MCF 10A (cell line): Measurements from ENCODE around the gene LDLRAD4. TPM values are rescaled to one million over a fixed set of nuclear protein-coding genes. Genes with fewer than 3 reads are reported as not detected.

Experiments
- BruUV-seq: library from RNA; stranded (reverse); fragments of 400-500 nt; replicated peaks from 2 replicates; lab custom pipeline; 2021; lab: Mats Ljungman, UMichigan
- CTCF ChIA-PET: fragments of 300-600 bp; sonication (Branson Sonifier 250); formaldehyde crosslinking; extraction: SDS; loops from one replicate; lab custom pipeline; 2021; ENCODE audit warnings: antibody characterized with exemption, inconsistent platforms; lab: Yijun Ruan, JAX
- POLR2A ChIA-PET: fragments of 300-600, 350-650 bp; sonication (Branson Sonifier 250); formaldehyde crosslinking; extraction: SDS; loops from one replicate; lab custom pipeline; 2020; ENCODE audit warnings: antibody characterized with exemption, inconsistent platforms; lab: Yijun Ruan, JAX
- DNase-seq: peaks from one replicate; pipeline ENCODE4 v3.0.0-alpha.2; 2018; ENCODE audit not compliant: unreplicated experiment
- H3K27ac Mint-ChIP-seq: one replicate; pipeline ENCODE4 v1.8.0; 2022; ENCODE audit warnings: mild to moderate bottlenecking, low read depth, mixed read lengths; ENCODE audit not compliant: unreplicated experiment
- H3K27me3 Mint-ChIP-seq: one replicate; pipeline ENCODE4 v1.8.0; 2022; ENCODE audit warnings: mixed read lengths; ENCODE audit not compliant: insufficient read depth, unreplicated experiment
- H3K36me3 Mint-ChIP-seq: one replicate; pipeline ENCODE4 v1.8.0; 2022; ENCODE audit warnings: mild to moderate bottlenecking, moderate library complexity, mixed read lengths; ENCODE audit not compliant: insufficient read depth, unreplicated experiment
- H3K4me1 Mint-ChIP-seq: one replicate; pipeline ENCODE4 v1.8.0; 2022; ENCODE audit warnings: mixed read lengths; ENCODE audit not compliant: insufficient read depth, unreplicated experiment
- H3K4me3 Mint-ChIP-seq: one replicate; pipeline ENCODE4 v1.8.0; 2022; ENCODE audit warnings: mild to moderate bottlenecking, moderate library complexity, mixed read lengths; ENCODE audit not compliant: unreplicated experiment
- H3K9me3 Mint-ChIP-seq: one replicate; pipeline ENCODE4 v1.8.0; 2022; ENCODE audit warnings: mixed read lengths; ENCODE audit not compliant: unreplicated experiment
- intact Hi-C: fragments of 100-400 bp; cut with micrococcal nuclease; formaldehyde crosslinking; loops from 2 replicates; pipeline ENCODE4 v1.14.1; 2022
- total RNA-seq: library from RNA; stranded (reverse); gene quantifications from 2 replicates; pipeline ENCODE4 v1.2.3, GENCODE V29; 2022
- TF ChIP-seq, protein P1 (sequence below): fragments of 200-600 bp; IDR thresholded peaks from one replicate; pipeline ENCODE4 v1.8.0; 2022; ENCODE audit warnings: antibody characterized with exemption, mild to moderate bottlenecking; ENCODE audit not compliant: unreplicated experiment

Gene LDLRAD4
- total RNA-seq, 1 experiment from 2014 or later: not detected

DNA sequence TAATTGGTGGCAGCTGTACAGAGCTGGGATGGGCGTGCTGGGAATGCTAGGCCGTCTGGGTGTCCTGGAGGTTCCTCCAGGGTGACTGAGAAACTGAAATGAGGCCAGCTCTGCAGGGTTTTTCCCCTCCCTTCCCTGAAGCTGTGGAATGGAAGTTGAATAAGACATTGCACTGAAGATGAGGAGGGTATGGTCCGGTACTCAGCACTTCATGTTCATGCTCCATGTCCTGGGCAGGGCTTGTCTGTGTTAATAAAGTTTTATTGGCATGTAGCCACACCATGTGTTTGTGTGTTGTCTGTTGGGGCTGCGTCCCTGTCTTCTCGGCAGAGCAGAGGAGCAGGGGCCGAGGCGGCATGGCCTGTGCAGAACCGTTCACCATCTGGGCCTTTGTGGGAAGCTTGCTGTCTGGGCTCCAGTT, 154.0 kb downstream of the LDLRAD4 start:
- H3K9me3 Mint-ChIP-seq: peaks cover 7% of the 10 kb centered on the region
- no TSS peak for BruUV-seq
- POLR2A ChIA-PET: no interaction called here
- CTCF ChIA-PET: no interaction called here
- H3K4me1 Mint-ChIP-seq: peaks cover 6% of the 10 kb centered on the region
- no peak overlapping the region for H3K4me3 Mint-ChIP-seq
- H3K27ac Mint-ChIP-seq: no peak overlapping the region
- H3K27me3 Mint-ChIP-seq: no peaks in the 10 kb centered on the region
- TF ChIP-seq, protein P1, sequence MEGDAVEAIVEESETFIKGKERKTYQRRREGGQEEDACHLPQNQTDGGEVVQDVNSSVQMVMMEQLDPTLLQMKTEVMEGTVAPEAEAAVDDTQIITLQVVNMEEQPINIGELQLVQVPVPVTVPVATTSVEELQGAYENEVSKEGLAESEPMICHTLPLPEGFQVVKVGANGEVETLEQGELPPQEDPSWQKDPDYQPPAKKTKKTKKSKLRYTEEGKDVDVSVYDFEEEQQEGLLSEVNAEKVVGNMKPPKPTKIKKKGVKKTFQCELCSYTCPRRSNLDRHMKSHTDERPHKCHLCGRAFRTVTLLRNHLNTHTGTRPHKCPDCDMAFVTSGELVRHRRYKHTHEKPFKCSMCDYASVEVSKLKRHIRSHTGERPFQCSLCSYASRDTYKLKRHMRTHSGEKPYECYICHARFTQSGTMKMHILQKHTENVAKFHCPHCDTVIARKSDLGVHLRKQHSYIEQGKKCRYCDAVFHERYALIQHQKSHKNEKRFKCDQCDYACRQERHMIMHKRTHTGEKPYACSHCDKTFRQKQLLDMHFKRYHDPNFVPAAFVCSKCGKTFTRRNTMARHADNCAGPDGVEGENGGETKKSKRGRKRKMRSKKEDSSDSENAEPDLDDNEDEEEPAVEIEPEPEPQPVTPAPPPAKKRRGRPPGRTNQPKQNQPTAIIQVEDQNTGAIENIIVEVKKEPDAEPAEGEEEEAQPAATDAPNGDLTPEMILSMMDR: no peak
- DNase-seq: no peak
- H3K36me3 Mint-ChIP-seq: no peaks in the 10 kb centered on the region
- intact Hi-C loops: no loop called here

DNA sequence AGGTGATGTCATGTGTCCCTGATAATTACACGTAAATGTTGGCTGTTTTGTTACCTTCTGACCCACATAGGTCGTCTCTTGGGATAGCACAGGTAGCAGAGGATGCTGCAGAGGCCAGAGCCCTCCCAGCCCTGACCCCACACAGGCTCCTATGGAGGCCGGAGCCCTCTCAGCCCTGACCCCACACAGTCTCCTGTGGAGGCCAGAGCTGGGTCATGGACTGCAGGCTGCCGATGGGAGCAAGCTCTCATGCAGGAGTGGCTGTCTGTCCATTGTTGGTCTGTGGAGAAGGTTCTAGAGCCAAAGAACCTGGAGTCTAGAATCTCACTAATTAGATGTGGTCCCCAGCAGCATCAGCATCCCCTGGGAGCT, 155.5 kb downstream of the LDLRAD4 start:
- TF ChIP-seq, protein P1: no peak
- H3K4me3 Mint-ChIP-seq: no peak overlapping the region
- intact Hi-C loops: no loop called here
- no peak for DNase-seq
- ChIA-PET CTCF (interaction anchor here (0.5 kb wide), 1 partner anchor 77 kb away, joined by 6 read pairs; no protein-coding TSS in a partner anchor), POLR2A (no interaction called here)
- H3K36me3 Mint-ChIP-seq: no peaks in the 10 kb centered on the region
- H3K27me3 Mint-ChIP-seq: no peaks in the 10 kb centered on the region
- H3K4me1 Mint-ChIP-seq: peaks cover 6% of the 10 kb centered on the region
- no TSS peak for BruUV-seq
- H3K27ac Mint-ChIP-seq: no peak overlapping the region
- no peaks in the 10 kb centered on the region for H3K9me3 Mint-ChIP-seq

DNA sequence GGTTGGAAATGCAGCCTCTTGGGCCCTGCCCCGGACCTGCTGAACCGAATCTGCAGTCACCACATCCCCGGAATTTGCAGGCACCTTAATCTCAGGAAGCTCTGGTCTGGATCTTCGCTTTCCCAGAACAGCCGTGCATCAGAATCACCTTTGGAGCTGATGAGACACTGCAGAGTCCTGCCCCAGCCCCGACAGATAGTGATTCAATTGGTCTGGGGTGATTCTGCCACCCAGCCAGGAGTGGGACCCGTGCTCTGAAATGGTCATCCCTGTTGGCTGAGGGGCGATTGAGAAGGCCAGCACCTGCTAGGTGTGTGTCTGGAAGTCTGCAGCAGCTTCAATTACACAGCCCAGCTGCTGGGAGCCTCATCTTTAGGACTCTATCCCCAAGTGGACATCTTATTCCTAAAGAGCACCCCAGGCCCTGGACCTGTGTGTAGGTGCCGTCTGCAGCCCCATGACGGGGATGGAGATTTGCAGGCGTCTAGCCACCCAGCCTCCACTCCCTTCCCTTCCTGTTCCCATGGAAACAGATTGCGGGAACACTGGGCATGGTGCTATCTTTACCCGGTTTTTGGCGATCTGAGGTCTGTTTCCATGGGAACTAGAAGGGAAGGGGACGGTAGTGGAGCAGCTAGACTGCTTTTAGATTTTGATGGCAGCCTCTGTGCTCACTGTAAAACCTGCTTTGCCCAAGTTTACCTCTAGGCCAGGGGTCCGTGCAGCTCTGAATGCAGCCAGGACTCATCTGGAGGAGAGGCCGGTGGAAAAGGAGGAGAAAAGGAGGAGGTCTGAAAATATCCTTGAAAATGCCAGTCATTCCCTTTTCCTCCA, 156.1 kb downstream of the LDLRAD4 start:
- intact Hi-C loops: no loop called here
- BruUV-seq: no TSS peak
- Mint-ChIP-seq H3K4me3 (no peak overlapping the region), H3K27ac (peak overlapping the region; percentile 5), H3K36me3 (no peaks in the 10 kb centered on the region), H3K27me3 (no peaks in the 10 kb centered on the region), H3K4me1 (peaks cover 6% of the 10 kb centered on the region), H3K9me3 (no peaks in the 10 kb centered on the region)
- POLR2A ChIA-PET: no interaction called here
- no peak for DNase-seq
- CTCF ChIA-PET: no interaction called here
- TF ChIP-seq, protein P1: no peak

DNA sequence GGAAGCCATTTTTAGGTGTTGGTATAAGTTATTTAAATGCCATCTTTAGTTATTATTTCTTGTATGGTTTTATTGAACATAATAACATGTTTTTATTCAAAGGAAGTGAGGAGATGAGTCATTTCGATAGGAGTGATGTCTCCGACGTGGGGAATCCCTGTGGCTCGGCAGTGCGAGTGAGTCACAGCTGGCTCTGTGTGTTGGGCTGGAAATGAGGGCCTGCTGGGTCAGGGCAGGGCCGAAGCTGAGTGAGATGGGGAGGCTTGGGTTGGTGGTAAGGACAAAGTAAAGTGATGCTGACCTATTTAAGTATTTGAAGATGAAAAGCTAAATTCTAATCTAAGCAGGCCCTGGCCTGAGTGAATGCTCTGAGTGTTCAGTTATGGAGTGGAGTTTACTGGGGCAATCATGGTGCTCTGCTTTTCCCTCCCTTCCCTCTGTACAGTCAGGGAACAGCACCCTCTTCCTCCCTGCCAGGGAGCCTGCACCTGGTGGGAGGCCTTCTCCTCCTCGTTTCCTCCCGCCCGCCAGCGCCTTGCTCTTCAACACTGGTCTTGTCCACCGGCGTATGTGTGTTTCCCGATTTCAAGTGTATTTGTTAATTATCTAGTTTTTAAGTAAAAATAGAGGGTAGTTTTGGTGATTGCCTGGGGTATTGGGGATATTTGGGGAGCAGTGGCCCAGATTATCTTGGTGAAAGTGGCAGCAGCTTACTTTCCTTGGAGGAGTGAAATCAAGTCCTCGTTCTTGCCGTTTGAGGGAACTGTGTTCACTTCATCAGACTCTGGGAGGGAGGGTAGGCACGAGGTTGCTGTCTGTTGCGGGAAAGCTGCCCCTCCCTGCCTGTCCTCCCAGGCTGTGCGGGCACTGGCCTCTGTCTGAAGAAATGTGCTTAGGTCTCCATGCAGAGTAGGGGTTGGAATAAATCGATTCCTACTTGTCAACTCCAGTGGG, 157.0 kb downstream of the LDLRAD4 start:
- peak; percentile 78 for DNase-seq
- H3K27ac Mint-ChIP-seq: peak overlapping the region; percentile 5
- POLR2A ChIA-PET: no interaction called here
- CTCF ChIA-PET: interaction anchor here (0.7 kb wide), 1 partner anchor 90 kb away, joined by 3 read pairs; no protein-coding TSS in a partner anchor
- intact Hi-C loops: no loop called here
- no peak overlapping the region for H3K4me3 Mint-ChIP-seq
- no peaks in the 10 kb centered on the region for H3K36me3 Mint-ChIP-seq
- BruUV-seq: no TSS peak
- TF ChIP-seq, protein P1: no peak
- H3K9me3 Mint-ChIP-seq: no peaks in the 10 kb centered on the region
- no peaks in the 10 kb centered on the region for H3K27me3 Mint-ChIP-seq
- peaks cover 6% of the 10 kb centered on the region for H3K4me1 Mint-ChIP-seq
